ENCODE data around the gene ACP4.

Gene ACP4

GRCh38 chr19:50822661-50823208 lies 32.5 kb downstream of the ACP4 start:
- DNase-seq, result no peak

GRCh38 chr19:50823389-50824042 lies 33.3 kb downstream of the ACP4 start, which contains the start of gene KLK1:
KLK1 (minus strand) TSS chr19:50823787; CDS start chr19:50823748, 39 bp downstream.
- DNase-seq, result no peak

- DNase-seq, result no peak
Observed at GRCh38 chr19:50826492-50827240, 36.5 kb downstream of the ACP4 start.

- DNase-seq, result no peak
Observed at GRCh38 chr19:50827476-50827875, 37.3 kb downstream of the ACP4 start.

GRCh38 chr19:50829801-50830200 lies 39.6 kb downstream of the ACP4 start:
- DNase-seq, result no peak

- no peak for DNase-seq
Observed at GRCh38 chr19:50830266-50831025, 40.2 kb downstream of the ACP4 start.

- DNase-seq, result no peak
Observed at GRCh38 chr19:50831026-50831396, 40.8 kb downstream of the ACP4 start.

GRCh38 chr19:50832666-50833065 lies 42.5 kb downstream of the ACP4 start:
- DNase-seq, result no peak

GRCh38 chr19:50833117-50833801 lies 43.0 kb downstream of the ACP4 start, which contains the start of gene KLK15:
KLK15 (minus strand) TSS chr19:50833574; CDS start chr19:50831492, 2,082 bp downstream.
- no peak for DNase-seq

- DNase-seq, result no peak
Observed at GRCh38 chr19:50833802-50834167, 43.6 kb downstream of the ACP4 start.

- no peak for DNase-seq
Observed at GRCh38 chr19:50835103-50835784, 45.0 kb downstream of the ACP4 start.

GRCh38 chr19:50835785-50836542 lies 45.7 kb downstream of the ACP4 start:
- DNase-seq, result peak in 41 of 51 donors; percentile 1 to 72 (median 25)

- DNase-seq, result no peak
Observed at GRCh38 chr19:50836543-50837195, 46.5 kb downstream of the ACP4 start.

GRCh38 chr19:50837300-50837699 lies 47.1 kb downstream of the ACP4 start:
- DNase-seq, result no peak

GRCh38 chr19:50838239-50838638 lies 48.0 kb downstream of the ACP4 start:
- DNase-seq, result no peak

- DNase-seq, result no peak
Observed at GRCh38 chr19:50839712-50840655, 49.8 kb downstream of the ACP4 start.

- DNase-seq, result no peak
Observed at GRCh38 chr19:50842130-50842529, 51.9 kb downstream of the ACP4 start.

GRCh38 chr19:50843205-50843604 lies 53.0 kb downstream of the ACP4 start:
- no peak for DNase-seq
